Endothelial cell of umbilical vein (primary cell): Measurements from ENCODE around the gene ATG14. TPM values are rescaled to one million over a fixed set of nuclear protein-coding genes. Genes with fewer than 3 reads are reported as not detected.

ENCODE experiments used
- BruUV-seq: library from RNA; stranded (reverse); fragments of 400-500 nt; replicated peaks from 2 replicates; lab custom pipeline; 2021; lab: Mats Ljungman, UMichigan
- CTCF ChIA-PET: fragments of 300-600, 350-600 bp; sonication (Branson Sonifier 250); formaldehyde crosslinking; loops from one replicate; lab custom pipeline; 2021; ENCODE audit warnings: antibody characterized with exemption, inconsistent platforms; lab: Charles Lee
- POLR2A ChIA-PET: fragments of 300-600, 350-600 bp; sonication (Branson Sonifier 250); formaldehyde crosslinking; loops from one replicate; lab custom pipeline; 2021; ENCODE audit warnings: antibody characterized with exemption, inconsistent platforms; lab: Charles Lee
- DNase-seq: peaks from one replicate; pipeline ENCODE4 v3.0.0-alpha.2; 2011; ENCODE audit warnings: low read depth, low spot score
- FAIRE-seq: peaks from 2 replicates; lab custom pipeline; 2011; peaks lifted over from hg19 to GRCh38; lab: Jason Lieb, UNC
- H2AFZ ChIP-seq: 2 replicates; pipeline ENCODE4 v1.6.0; 2012; ENCODE audit warnings: low read depth, low read length, control low read depth, inconsistent platforms
- H3K27ac ChIP-seq: 2 replicates; pipeline ENCODE4 v1.5.1; 2011; ENCODE audit warnings: low read depth, mild to moderate bottlenecking, control low read depth, low read length, moderate library complexity; ENCODE audit not compliant: insufficient read depth
- H3K27me3 ChIP-seq, 2 experiments: 2 replicates each; pipeline versions ENCODE4 v1.6.0 to v1.6.1; 2011; ENCODE audit warnings: low read length in 2 of 2, mixed read lengths in 1 of 2; ENCODE audit not compliant: control insufficient read depth in 2 of 2, insufficient read depth in 2 of 2
- H3K36me3 ChIP-seq, 2 experiments: 2 replicates in 1 of 2; 3 replicates in 1 of 2; pipeline ENCODE4 v1.5.1; 2011; ENCODE audit warnings: low read length in 2 of 2, mild to moderate bottlenecking in 1 of 2, moderate library complexity in 1 of 2; ENCODE audit not compliant: control insufficient read depth in 2 of 2, insufficient read depth in 2 of 2; ENCODE audit errors: extremely low read depth in 1 of 2
- H3K4me1 ChIP-seq: 3 replicates; pipeline ENCODE4 v1.5.1; 2011; ENCODE audit warnings: mild to moderate bottlenecking, low read length; ENCODE audit not compliant: control insufficient read depth, insufficient read depth; ENCODE audit errors: extremely low read depth
- H3K4me2 ChIP-seq: 2 replicates; pipeline ENCODE4 v1.6.1; 2011; ENCODE audit warnings: low read length, control low read depth, mixed read lengths; ENCODE audit not compliant: insufficient read depth
- H3K4me3 ChIP-seq, 3 experiments: fragments of 200-600 bp in 1 of 3; sonication (generic), shearing (Covaris generic) in 1 of 3; replicated peaks in 1 of 3; 2 replicates each; pipeline ENCODE4 v1.5.1; 2011 to 2016; ENCODE audit warnings: control low read depth in 3 of 3, low read length in 3 of 3, mild to moderate bottlenecking in 2 of 3, inconsistent platforms in 1 of 3, low read depth in 1 of 3, moderate library complexity in 1 of 3; ENCODE audit not compliant: insufficient read depth in 1 of 3
- H3K79me2 ChIP-seq: 2 replicates; pipeline ENCODE4 v1.6.0; 2012; ENCODE audit warnings: low read length, inconsistent platforms; ENCODE audit not compliant: control insufficient read depth, insufficient read depth
- H3K9ac ChIP-seq: replicated peaks from 2 replicates; pipeline ENCODE3; 2011; ENCODE audit warnings: low read length, control low read depth; ENCODE audit not compliant: insufficient read depth; ENCODE audit errors: extremely low read depth
- H3K9me1 ChIP-seq: replicated peaks from 3 replicates; pipeline ENCODE4 v1.6.0; 2011; ENCODE audit warnings: mild to moderate bottlenecking, low read length; ENCODE audit not compliant: control insufficient read depth, insufficient read depth; ENCODE audit errors: extremely low read depth
- H3K9me3 ChIP-seq: replicated peaks from 2 replicates; pipeline ENCODE4 v1.5.1; 2012; ENCODE audit warnings: low read length, inconsistent platforms; ENCODE audit not compliant: control insufficient read depth, insufficient read depth
- H4K20me1 ChIP-seq: replicated peaks from 2 replicates; pipeline ENCODE3; 2011; ENCODE audit warnings: mild to moderate bottlenecking, low read length; ENCODE audit not compliant: control insufficient read depth, insufficient read depth; ENCODE audit errors: extremely low read depth
- EZH2 ChIP-seq: IDR thresholded peaks from 2 replicates; pipeline ENCODE4 v1.6.1; 2012; ENCODE audit warnings: borderline replicate concordance, low read depth, mild to moderate bottlenecking, moderate library complexity, low read length, inconsistent platforms; ENCODE audit not compliant: severe bottlenecking
- GATA2 ChIP-seq: IDR thresholded peaks from 2 replicates; pipeline ENCODE4 v1.7.0; 2011; ENCODE audit warnings: low read depth, mild to moderate bottlenecking, moderate library complexity, mixed read lengths, low read length; ENCODE audit not compliant: insufficient read length, insufficient read depth
- JUN ChIP-seq: IDR thresholded peaks from 2 replicates; pipeline ENCODE4 v1.6.1; 2011; ENCODE audit warnings: borderline replicate concordance, low read depth; ENCODE audit not compliant: insufficient read length, insufficient read depth
- MYC ChIP-seq: IDR thresholded peaks from one replicate; pipeline ENCODE4 v1.6.1; 2011; ENCODE audit warnings: mild to moderate bottlenecking, low read depth, low read length
- POLR2A ChIP-seq: IDR thresholded peaks from 2 replicates; pipeline ENCODE4 v1.6.1; 2012; ENCODE audit warnings: low read depth, mild to moderate bottlenecking, control low read depth, low read length
- POLR2AphosphoS5 ChIP-seq: IDR thresholded peaks from 2 replicates; pipeline ENCODE4 v1.6.1; 2012; ENCODE audit warnings: low read depth, mild to moderate bottlenecking, control low read depth, low read length, moderate library complexity; ENCODE audit not compliant: insufficient read depth
- dilution Hi-C: fragments of 300-500 bp; cut with MboI; formaldehyde crosslinking; loops from one replicate; pipeline ENCODE4 v1.15.0; 2019; ENCODE audit warnings: low sequenced_read_pairs; ENCODE audit not compliant: extremely low pct_ligation_motif_present
- intact Hi-C: fragments of 100-400 bp; cut with micrococcal nuclease; formaldehyde crosslinking; loops from one replicate; pipeline ENCODE4 v1.10.0; 2022
- polyA plus RNA-seq, 4 experiments: library from polyadenylated mRNA; depleted of rRNA in 3 of 4; stranded (reverse) in 3 of 4; unstranded in 1 of 4; fragments of >200 nt; gene quantifications; 2 replicates each; pipeline versions ENCODE4 v1.2.1 to v1.2.3, GENCODE V29; 2011 to 2012; ENCODE audit warnings: missing spikeins in 1 of 4
- total RNA-seq: library from RNA; stranded (reverse); gene quantifications from 2 replicates; pipeline ENCODE4 v1.2.3, GENCODE V29; 2021
- TF ChIP-seq, protein P1 (sequence below): IDR thresholded peaks from 2 replicates; pipeline ENCODE4 v1.6.1; 2011; ENCODE audit not compliant: insufficient read depth, insufficient read length
- TF ChIP-seq, protein P2 (sequence below), 2 donors: IDR thresholded peaks; 1 replicate in 1 of 2; 2 replicates in 1 of 2; pipeline ENCODE4 v1.5.1; 2011; ENCODE audit warnings: low read length in 2 of 2, mild to moderate bottlenecking in 2 of 2, moderate library complexity in 2 of 2, control low read depth in 1 of 2, inconsistent platforms in 1 of 2, low read depth in 1 of 2; ENCODE audit not compliant: insufficient read depth in 1 of 2; ENCODE audit errors: extremely low read depth in 1 of 2

ATG14 gene
- total and polyA plus RNA-seq, 2 donors (not counting 3 experiments of a cell fraction or from before 2014, with no cell fraction given), result 5.9 to 10.0 TPM

DNA sequence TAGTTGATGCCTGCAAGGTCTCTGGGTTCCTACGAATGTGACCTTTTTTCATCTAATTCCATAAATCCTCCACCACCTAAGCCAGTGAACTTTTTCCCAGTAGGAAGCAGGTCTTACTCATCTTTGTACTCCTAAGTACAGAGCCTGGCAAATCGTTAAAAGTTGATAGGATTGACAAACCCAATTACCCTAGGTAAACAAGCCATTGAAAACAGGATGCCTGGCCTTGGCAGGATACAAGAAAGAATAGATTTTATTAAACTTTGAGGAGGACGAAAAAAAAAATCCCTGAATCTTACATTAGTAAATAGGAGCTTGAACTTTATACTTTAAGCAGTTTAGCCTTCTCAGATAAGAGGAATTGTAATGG lies 23.2 kb upstream of the ATG14 start:
- Histone ChIP-seq H3K4me3 (no peak overlapping the region), H3K27me3 (peaks cover 2 to 5% of the 10 kb centered on the region in 2 experiments), H3K27ac (no peak overlapping the region), H3K9me1 (no peaks in the 10 kb centered on the region), H3K36me3 (no peaks in the 10 kb centered on the region), H4K20me1 (no peaks in the 10 kb centered on the region), H3K4me1 (no peaks in the 10 kb centered on the region), H3K9ac (no peak overlapping the region), H3K9me3 (no peaks in the 10 kb centered on the region), H2AFZ (no peak overlapping the region), H3K4me2 (no peak overlapping the region), H3K79me2 (no peaks in the 10 kb centered on the region)
- TF ChIP-seq GATA2, result no peak
- no peak for TF ChIP-seq POLR2A
- TF ChIP-seq, protein P1, sequence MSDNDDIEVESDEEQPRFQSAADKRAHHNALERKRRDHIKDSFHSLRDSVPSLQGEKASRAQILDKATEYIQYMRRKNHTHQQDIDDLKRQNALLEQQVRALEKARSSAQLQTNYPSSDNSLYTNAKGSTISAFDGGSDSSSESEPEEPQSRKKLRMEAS, result no peak
- TF ChIP-seq MYC, result no peak
- TF ChIP-seq JUN, result no peak
- no peak for TF ChIP-seq POLR2AphosphoS5
- TF ChIP-seq, protein P2, sequence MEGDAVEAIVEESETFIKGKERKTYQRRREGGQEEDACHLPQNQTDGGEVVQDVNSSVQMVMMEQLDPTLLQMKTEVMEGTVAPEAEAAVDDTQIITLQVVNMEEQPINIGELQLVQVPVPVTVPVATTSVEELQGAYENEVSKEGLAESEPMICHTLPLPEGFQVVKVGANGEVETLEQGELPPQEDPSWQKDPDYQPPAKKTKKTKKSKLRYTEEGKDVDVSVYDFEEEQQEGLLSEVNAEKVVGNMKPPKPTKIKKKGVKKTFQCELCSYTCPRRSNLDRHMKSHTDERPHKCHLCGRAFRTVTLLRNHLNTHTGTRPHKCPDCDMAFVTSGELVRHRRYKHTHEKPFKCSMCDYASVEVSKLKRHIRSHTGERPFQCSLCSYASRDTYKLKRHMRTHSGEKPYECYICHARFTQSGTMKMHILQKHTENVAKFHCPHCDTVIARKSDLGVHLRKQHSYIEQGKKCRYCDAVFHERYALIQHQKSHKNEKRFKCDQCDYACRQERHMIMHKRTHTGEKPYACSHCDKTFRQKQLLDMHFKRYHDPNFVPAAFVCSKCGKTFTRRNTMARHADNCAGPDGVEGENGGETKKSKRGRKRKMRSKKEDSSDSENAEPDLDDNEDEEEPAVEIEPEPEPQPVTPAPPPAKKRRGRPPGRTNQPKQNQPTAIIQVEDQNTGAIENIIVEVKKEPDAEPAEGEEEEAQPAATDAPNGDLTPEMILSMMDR (IDR thresholded peaks at IDR 0.05; ENCODE audit: extremely low read depth in 1 of 2, insufficient read depth in 1 of 2, low read depth in 1 of 2, low read length in 2 of 2), result no peak
- TF ChIP-seq EZH2, result no peak
- FAIRE-seq (peak; percentile 24), DNase-seq (no peak)
- no TSS peak for BruUV-seq
- CTCF ChIA-PET, result interaction anchor here (0.7 to 12.4 kb wide), 10 partner anchors 9 to 1039 kb away, joined by 3 to 196 read pairs (median 3); no protein-coding TSS in a partner anchor
- dilution Hi-C loops, result no loop called here
- POLR2A ChIA-PET, result interaction anchor here (0.7 kb wide), 1 partner anchor 226 kb away, joined by 4 read pairs; no protein-coding TSS in a partner anchor
- intact Hi-C loops, result no loop called here
